GM12801 (cell line): ENCODE data around the gene FBXO10.

ENCODE experiments used
- TF ChIP-seq, protein P1 (sequence below): IDR thresholded peaks from one replicate; pipeline ENCODE4 v1.5.1; 2011; ENCODE audit warnings: control low read depth; ENCODE audit not compliant: insufficient read length; ENCODE audit errors: extremely low read depth

FBXO10 gene

DNA sequence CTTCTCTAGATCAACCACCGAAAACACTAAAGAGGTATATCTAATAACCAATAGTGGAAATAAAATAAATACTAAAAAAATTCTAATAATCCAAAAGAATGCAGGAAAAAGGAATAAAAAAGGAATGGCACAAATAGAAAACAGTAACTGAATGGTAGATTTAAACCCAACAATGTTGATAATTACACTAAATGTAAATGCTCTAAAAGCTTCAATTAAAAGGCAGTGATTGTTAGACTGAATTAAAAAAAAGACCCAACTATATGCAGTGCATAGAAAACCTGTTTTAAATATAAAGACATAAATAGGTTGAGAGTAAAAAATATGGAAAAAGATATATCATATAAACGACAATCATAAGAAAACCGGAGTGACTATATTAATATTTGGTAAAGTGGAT, 101.7 kb downstream of the FBXO10 start:
- TF ChIP-seq, protein P1, sequence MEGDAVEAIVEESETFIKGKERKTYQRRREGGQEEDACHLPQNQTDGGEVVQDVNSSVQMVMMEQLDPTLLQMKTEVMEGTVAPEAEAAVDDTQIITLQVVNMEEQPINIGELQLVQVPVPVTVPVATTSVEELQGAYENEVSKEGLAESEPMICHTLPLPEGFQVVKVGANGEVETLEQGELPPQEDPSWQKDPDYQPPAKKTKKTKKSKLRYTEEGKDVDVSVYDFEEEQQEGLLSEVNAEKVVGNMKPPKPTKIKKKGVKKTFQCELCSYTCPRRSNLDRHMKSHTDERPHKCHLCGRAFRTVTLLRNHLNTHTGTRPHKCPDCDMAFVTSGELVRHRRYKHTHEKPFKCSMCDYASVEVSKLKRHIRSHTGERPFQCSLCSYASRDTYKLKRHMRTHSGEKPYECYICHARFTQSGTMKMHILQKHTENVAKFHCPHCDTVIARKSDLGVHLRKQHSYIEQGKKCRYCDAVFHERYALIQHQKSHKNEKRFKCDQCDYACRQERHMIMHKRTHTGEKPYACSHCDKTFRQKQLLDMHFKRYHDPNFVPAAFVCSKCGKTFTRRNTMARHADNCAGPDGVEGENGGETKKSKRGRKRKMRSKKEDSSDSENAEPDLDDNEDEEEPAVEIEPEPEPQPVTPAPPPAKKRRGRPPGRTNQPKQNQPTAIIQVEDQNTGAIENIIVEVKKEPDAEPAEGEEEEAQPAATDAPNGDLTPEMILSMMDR: no peak

DNA sequence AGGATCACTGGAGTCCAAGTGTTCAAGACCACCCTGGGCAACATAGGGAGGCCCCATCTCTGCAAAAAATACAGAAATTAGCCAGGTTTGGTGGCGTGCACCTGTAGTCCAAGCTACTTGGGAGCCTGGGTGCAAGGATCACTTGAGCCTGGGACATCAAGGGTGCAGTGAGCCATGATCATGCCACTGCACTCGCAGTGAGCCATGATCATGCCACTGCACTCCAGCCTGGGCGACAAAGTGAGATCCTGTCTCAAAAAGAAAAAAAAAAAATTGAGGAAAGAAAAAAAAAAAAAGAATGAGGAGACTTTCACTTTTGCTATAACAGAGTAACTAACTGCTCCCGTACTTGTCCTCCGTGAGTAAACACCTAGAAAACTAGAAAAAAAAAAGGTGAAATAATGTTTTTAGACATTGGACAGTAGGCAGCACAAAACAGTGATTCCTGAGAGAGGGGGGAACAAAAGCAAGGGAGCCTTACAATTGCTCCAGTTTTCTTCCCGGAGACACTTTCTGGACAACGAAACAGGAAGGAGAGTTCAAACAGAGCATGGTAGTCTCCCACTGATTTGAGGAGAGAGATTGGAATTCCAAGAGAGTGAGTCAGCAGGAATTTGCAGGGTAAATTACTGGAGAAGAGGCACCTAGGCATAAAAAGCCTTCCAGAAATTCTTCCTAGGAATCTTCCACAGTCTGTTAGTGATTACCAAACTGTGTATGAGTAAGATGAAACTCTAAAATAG, 104.1 kb downstream of the FBXO10 start:
- TF ChIP-seq, protein P1: no peak

DNA sequence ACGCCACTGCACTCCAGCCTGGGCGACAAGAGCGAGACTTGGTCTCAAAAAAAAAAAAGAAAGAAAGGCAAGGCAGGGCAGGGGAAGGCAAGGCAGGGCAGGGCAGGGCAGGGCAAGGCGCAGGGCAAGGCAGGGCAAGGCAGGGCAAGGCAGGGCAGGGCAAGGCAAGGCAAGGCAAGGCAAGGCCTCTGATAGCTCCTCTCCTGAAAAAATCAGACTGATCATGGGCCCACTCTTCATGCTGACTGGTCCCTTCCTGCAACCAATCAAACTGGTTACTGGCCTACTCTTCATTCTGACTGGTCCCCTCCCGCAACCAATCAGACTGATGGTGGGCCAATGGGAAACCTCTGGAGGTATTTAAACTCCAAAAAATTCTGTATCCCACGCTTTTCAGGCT, 107.6 kb downstream of the FBXO10 start:
- TF ChIP-seq, protein P1: no peak

DNA sequence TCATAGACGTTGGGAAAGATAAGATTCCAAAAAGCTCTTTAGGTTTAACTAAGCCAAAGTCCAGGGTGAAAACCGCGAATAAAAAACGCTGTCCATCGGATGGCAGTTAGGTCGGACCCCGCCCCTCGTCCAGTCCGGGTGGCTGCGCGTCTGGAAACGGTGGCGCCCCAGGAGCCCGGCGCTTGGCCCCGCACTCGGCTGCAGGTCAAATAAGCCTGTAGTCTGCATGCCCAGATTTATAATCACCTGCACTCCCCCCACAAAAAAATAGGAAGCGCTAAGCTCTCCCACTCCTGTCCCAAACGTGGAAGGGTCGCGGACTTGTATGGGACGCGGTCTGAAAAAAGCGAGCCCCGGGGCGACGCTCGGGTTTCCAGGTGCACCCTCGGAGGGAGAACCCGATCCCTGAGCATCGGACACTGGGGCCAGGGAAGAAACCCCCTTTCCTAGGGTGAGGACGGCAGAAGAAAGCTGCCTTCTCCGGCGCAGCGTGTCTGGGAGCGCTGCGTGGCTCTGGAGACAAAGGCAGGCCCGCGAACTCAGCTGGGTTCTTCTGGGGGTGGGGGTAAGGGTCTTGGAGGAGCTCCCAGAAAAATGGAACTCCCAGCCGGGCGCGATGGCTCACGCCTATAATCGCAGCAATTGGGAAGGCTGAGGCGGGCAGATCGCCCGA, 110.0 kb downstream of the FBXO10 start:
- TF ChIP-seq, protein P1: no peak

DNA sequence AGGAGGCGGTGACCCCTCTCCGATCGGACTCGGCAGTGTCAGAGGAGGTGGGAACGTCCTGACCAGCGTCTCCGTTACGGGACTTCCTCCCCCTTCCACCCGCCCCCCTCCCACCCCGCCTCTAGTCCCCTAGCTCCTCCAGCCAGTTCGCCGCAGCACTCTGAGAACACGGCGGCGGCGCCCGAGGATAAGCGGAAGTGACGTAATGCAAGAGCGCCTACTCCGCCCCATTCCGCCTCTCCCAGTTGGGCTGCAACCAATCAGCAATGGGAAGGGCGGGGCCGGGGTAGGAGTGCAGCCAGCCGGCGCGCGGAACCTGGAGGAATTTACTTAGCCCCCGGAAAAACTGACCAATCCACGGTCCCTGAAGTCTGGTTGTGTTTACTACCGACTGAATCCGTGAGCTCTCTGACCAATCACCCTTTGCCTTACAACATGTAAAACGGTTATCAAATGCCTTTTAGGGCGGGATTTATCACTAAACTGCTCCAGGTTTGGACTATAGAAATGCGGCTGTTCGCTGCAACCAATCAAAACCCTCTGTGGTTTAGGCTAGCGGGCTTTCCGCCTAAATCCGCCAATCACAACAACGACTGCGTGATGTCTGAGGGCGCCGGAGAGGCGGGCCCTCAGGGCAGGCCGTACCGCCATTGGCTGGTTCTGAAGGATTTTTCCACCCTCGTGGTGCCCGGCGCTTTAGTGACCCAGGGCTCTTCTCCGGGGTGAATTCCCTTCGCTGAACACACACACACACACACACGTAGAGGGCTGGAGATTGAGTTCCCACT, 110.7 kb downstream of the FBXO10 start, which contains the start of gene ZBTB5:
ZBTB5 (minus strand) TSS at position 202 of the 788 bp plus-strand sequence. CDS start 22,899 bp downstream, outside the sequence.
- TF ChIP-seq, protein P1: no peak

DNA sequence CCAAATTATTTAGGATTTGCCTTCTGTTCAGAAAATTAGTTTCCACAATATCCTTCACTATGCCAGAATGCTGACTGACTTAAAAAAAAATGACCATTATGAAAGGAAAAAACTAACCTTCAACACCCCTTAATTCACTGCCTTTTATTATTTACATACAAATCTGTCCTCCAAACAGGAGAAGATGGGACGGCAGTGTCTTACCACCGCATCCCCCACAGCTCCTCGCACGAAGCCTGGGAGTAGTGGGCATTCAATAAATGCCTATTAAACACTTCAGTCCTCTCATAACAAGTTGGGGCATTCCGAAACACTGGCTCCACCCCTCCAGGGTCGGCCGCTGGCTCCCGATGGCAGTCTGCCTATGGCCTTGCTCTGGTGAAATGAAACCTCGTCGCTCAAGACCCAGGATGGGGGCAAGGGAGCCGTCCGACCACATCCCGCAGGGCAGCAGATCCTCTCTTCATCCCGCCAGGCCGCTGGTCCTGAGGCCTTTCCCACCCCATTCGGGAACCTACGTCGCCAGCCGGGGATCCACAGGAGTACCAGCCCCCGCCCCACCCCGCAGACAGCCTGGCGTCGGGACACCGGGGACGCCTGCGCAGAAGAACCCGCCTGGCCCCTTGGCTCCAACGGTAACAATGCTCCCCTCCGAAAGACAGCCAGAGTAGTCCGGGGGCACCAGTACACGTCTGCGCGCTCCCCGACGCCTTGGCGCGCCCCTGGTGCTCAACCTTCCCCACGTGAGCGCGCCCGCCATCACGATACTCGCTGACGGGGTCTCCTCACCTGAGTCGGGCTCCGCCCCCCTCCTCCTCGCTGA, 111.5 kb downstream of the FBXO10 start:
- TF ChIP-seq, protein P1: no peak
